Breast epithelium (tissue), 4 donors: ENCODE data around the gene ZNF366. TPM values are rescaled to one million over a fixed set of nuclear protein-coding genes. Genes with fewer than 3 reads are reported as not detected.
A peak's percentile ranks its signal among the peaks of the same experiment; 100 is the strongest.
"Not testable (repeated sequence)": the region's sequence is repeated elsewhere in the genome, so short reads cannot be mapped to it uniquely, and the experiment has no call there.

Source experiments
- DNase-seq, 2 donors: peaks; one replicate each; pipeline ENCODE4 v3.0.0-alpha.2; 2019; ENCODE audit warnings: low spot score in 2 of 2
- H3K27ac ChIP-seq, 2 donors: fragments of 200-600 bp; sonication (generic) in 1 of 2; one replicate each; pipeline ENCODE4 v1.5.1; 2016 to 2019; ENCODE audit warnings: mild to moderate bottlenecking in 1 of 2
- H3K27me3 ChIP-seq, 2 donors: fragments of 200-600 bp; sonication (generic) in 1 of 2; one replicate each; pipeline versions ENCODE4 v1.5.1 to v1.6.0; 2017 to 2019; ENCODE audit warnings: control low read depth in 1 of 2, mild to moderate bottlenecking in 1 of 2
- H3K36me3 ChIP-seq: fragments of 200-600 bp; one replicate; pipeline ENCODE4 v1.5.1; 2019
- H3K4me1 ChIP-seq, 2 donors: fragments of 200-600 bp; sonication (generic); one replicate each; pipeline ENCODE4 v1.5.1; 2016 to 2019; ENCODE audit warnings: control low read depth in 1 of 2
- H3K4me3 ChIP-seq, 3 donors: fragments of 200-600 bp; sonication (generic); 1 replicate in 2 of 3; 2 replicates in 1 of 3; pipeline ENCODE4 v1.5.1; 2016 to 2019; ENCODE audit warnings: mild to moderate bottlenecking in 3 of 3, moderate library complexity in 2 of 3
- H3K9me3 ChIP-seq, 2 donors: fragments of 200-600 bp; sonication (generic) in 1 of 2; one replicate each; pipeline ENCODE4 v1.5.1; 2016 to 2019; ENCODE audit warnings: control low read depth in 1 of 2
- POLR2A ChIP-seq: fragments of 450-650 bp; IDR thresholded peaks from one replicate; pipeline ENCODE4 v1.6.1; 2016; ENCODE audit warnings: antibody characterized with exemption, mild to moderate bottlenecking, moderate library complexity
- POLR2AphosphoS5 ChIP-seq, 3 donors: sonication (generic); formaldehyde crosslinking; IDR thresholded peaks; one replicate each; pipeline ENCODE4 v1.6.1; 2017; ENCODE audit warnings: antibody characterized with exemption in 3 of 3
- intact Hi-C: fragments of 100-400 bp; cut with DNase I; formaldehyde crosslinking; loops from one replicate; pipeline ENCODE4 v1.15.1; 2023; ENCODE audit warnings: low total_unique reads
- total RNA-seq, 3 donors: library from RNA; depleted of rRNA; stranded (reverse); fragments of >200 nt; gene quantifications; one replicate each; pipeline ENCODE4 v1.1.0, GENCODE V29; 2016
- TF ChIP-seq, protein P1 (sequence below), 3 donors: fragments of 450-650 bp; IDR thresholded peaks; one replicate each; pipeline ENCODE4 v1.5.1; 2016 to 2017; ENCODE audit warnings: antibody characterized with exemption in 3 of 3, mild to moderate bottlenecking in 3 of 3, moderate library complexity in 3 of 3

The ZNF366 gene
- total RNA-seq, 3 donors from 2014 or later = 1.9 to 5.2 (median 2.6) TPM

DNA sequence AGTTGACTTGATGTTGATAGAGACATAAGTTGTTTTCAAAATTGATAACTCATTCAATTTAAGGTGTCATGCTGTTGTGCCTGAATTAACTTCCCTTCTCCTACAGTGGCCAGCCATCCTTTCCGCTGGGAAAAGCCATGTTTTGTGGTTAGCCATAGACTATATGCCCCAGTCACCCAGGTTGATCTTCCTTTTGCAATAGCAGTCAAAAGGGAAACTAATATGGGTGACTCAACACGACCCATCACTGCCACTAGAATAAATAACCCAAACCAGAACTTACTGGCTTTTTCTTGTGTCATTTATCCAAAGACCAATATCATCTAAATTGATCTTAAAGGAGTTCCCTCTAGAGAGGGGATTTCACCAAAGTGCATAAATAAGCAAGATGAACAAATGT lies 99.7 kb downstream of the ZNF366 start:
- H3K36me3 ChIP-seq = no peaks in the 10 kb centered on the region
- DNase-seq = no peak
- TF ChIP-seq POLR2A (no peak), POLR2AphosphoS5 (IDR thresholded peaks at IDR 0.05) (no peak)
- TF ChIP-seq, protein P1, sequence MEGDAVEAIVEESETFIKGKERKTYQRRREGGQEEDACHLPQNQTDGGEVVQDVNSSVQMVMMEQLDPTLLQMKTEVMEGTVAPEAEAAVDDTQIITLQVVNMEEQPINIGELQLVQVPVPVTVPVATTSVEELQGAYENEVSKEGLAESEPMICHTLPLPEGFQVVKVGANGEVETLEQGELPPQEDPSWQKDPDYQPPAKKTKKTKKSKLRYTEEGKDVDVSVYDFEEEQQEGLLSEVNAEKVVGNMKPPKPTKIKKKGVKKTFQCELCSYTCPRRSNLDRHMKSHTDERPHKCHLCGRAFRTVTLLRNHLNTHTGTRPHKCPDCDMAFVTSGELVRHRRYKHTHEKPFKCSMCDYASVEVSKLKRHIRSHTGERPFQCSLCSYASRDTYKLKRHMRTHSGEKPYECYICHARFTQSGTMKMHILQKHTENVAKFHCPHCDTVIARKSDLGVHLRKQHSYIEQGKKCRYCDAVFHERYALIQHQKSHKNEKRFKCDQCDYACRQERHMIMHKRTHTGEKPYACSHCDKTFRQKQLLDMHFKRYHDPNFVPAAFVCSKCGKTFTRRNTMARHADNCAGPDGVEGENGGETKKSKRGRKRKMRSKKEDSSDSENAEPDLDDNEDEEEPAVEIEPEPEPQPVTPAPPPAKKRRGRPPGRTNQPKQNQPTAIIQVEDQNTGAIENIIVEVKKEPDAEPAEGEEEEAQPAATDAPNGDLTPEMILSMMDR (IDR thresholded peaks at IDR 0.05) = no peak
- H3K4me1 ChIP-seq = no peaks in the 10 kb centered on the region
- H3K4me3 ChIP-seq = no peak overlapping the region
- intact Hi-C loops = no loop called here
- H3K27ac ChIP-seq = no peak overlapping the region
- no peaks in the 10 kb centered on the region for H3K9me3 ChIP-seq
- no peaks in the 10 kb centered on the region for H3K27me3 ChIP-seq

DNA sequence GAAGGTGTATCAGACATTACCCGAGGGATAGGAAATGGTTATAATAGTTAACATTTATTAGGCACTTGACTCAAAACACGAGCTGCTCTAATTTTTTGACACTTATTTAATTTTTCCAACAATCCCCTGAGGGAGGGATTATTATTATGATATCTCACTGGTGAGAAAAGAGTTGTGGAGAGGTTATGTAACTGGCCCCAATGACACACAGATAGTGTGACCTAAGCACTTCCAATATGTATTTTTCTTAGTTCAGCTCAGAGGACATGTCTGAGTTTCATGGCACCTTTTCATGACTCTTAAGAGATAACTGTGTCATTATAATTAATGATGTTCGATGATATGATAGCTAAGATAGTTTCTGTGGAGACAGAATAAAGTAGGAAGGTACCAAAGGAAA lies 100.1 kb downstream of the ZNF366 start:
- Histone ChIP-seq H3K27ac (no peak overlapping the region), H3K36me3 (no peaks in the 10 kb centered on the region), H3K9me3 (no peaks in the 10 kb centered on the region), H3K27me3 (no peaks in the 10 kb centered on the region), H3K4me1 (no peaks in the 10 kb centered on the region), H3K4me3 (no peak overlapping the region)
- TF ChIP-seq POLR2AphosphoS5 (IDR thresholded peaks at IDR 0.05) = no peak
- TF ChIP-seq, protein P1 (IDR thresholded peaks at IDR 0.05) = no peak
- intact Hi-C loops = no loop called here
- DNase-seq = no peak

DNA sequence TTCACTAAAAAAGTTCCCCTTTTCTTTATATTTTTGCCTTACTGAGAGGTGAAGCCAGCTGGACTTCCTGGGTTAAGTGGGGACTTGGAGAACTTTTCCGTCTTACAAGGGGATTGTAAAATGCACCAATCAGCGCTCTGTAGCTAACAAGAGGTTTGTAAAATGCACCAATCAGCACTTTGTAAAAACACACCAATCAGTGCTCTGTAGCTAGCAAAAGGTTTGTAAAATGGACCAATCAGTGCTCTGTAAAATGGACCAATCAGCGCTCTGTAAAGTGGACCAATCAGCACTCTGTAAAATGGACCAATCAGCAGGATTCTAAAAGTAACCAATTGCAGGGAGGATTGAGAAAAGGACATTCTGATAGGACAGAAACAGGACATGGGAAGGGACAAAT lies 102.4 kb downstream of the ZNF366 start:
- H3K4me3 ChIP-seq, DNase-seq, intact Hi-C loops, H3K27ac ChIP-seq, H3K27me3 ChIP-seq, H3K4me1 ChIP-seq, H3K36me3 ChIP-seq: not testable (repeated sequence)
- H3K9me3 ChIP-seq = peaks cover 12 to 16% of the 10 kb centered on the region in 2 donors

DNA sequence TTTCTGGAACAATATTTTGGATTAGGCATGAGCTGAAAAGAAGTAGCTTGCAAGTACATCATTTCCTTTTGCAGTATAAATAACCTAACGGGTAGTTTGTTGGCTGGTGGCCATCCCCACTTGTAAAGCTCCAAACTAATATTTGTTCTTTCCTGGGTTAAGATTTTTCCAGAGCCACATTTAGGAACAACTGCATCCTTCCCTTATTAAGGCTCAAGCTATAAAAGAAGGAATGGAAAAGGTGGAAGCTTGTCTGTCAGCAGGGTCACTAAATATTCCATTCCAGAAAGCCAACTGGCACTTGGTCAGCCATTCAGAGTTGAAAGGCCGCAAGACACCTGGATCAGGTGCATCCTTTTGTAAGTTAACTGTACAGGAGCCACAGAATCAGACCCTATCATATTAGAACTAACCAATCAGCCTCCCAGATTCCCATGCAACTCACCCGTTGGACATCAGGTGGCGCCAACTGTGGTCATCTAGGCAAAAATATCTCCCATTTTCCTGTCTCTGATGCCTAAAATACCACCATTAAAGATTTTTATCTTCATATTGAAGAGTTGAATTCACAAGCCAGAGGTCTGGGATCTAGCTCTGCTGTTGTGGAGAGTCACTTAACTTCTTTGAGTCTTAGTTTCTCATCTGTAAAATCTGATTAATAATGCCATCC lies 104.1 kb downstream of the ZNF366 start:
- DNase-seq = no peak
- intact Hi-C loops = no loop called here
- H3K27me3 ChIP-seq = no peaks in the 10 kb centered on the region
- peak overlapping the region; percentile 53 to 75 for H3K27ac ChIP-seq
- H3K36me3 ChIP-seq = no peaks in the 10 kb centered on the region
- peaks cover 12 to 16% of the 10 kb centered on the region in 2 donors for H3K9me3 ChIP-seq
- no peaks in the 10 kb centered on the region for H3K4me1 ChIP-seq
- no peak overlapping the region for H3K4me3 ChIP-seq
- TF ChIP-seq POLR2A = no peak
- TF ChIP-seq POLR2AphosphoS5 (IDR thresholded peaks at IDR 0.05) = peak in 1 of 3 donors; percentile 64
- TF ChIP-seq, protein P1 (IDR thresholded peaks at IDR 0.05) = peak in 1 of 3 donors; percentile 11

DNA sequence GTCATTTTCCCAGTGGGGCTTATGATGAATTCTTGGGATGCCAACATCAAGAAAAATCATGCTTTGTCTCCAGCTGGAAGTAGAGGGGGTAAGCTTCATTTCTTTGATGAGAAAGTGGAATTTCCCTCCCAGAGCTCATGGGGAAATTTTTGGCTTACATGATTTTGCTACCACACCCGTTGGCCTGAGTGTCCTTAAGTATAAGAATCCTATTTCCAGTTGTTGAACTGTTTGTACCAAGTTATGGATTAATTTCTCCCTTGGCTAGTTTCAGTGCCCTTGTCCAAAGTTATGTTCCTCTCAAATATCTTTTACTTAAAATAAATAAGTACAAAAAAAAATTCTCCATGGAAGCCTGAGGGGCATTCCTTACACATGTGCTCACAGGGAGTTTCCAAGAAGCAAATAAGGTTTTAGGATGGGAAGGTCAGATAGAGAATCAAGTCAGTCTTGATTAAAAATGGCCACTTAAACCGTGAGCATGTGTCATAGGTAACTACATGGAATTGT lies 104.8 kb downstream of the ZNF366 start:
- DNase-seq = no peak
- peak overlapping the region; percentile 53 to 75 for H3K27ac ChIP-seq
- no peaks in the 10 kb centered on the region for H3K27me3 ChIP-seq
- H3K36me3 ChIP-seq = no peaks in the 10 kb centered on the region
- H3K4me3 ChIP-seq = no peak overlapping the region
- no peaks in the 10 kb centered on the region for H3K4me1 ChIP-seq
- TF ChIP-seq, protein P1 (IDR thresholded peaks at IDR 0.05) = no peak
- TF ChIP-seq POLR2A (no peak), POLR2AphosphoS5 (IDR thresholded peaks at IDR 0.05) (no peak)
- H3K9me3 ChIP-seq = peaks cover 12 to 16% of the 10 kb centered on the region in 2 donors
- intact Hi-C loops = no loop called here
